A673 (cell line): Measurements from ENCODE around the gene CPB2. TPM values are rescaled to one million over a fixed set of nuclear protein-coding genes. Genes with fewer than 3 reads are reported as not detected.

Source experiments
- BruUV-seq: library from RNA; stranded (reverse); fragments of 400-500 nt; replicated peaks from 2 replicates; lab custom pipeline; 2021; lab: Mats Ljungman, UMichigan
- CTCF ChIA-PET: fragments of 300-600 bp; sonication (Branson Sonifier 250); formaldehyde crosslinking; loops from one replicate; lab custom pipeline; 2022; ENCODE audit warnings: antibody characterized with exemption; lab: Charles Lee
- POLR2A ChIA-PET: fragments of 300-600 bp; sonication (Branson Sonifier 250); formaldehyde crosslinking; loops from one replicate; lab custom pipeline; 2022; ENCODE audit warnings: antibody characterized with exemption; ENCODE audit not compliant: low non-redundant PET; lab: Charles Lee
- DNase-seq: peaks from one replicate; pipeline ENCODE4 v3.0.0-alpha.2; 2015; ENCODE audit warnings: low spot score
- H3K27ac ChIP-seq: fragments of 200-600 bp; sonication (generic); 2 replicates; pipeline ENCODE4 v1.5.1; 2016; ENCODE audit warnings: mixed run types, low read depth, mild to moderate bottlenecking, mixed read lengths, antibody characterized with exemption, low read length; ENCODE audit not compliant: poor library complexity, severe bottlenecking
- H3K27me3 ChIP-seq: fragments of 200-600 bp; sonication (generic); replicated peaks from 2 replicates; pipeline ENCODE4 v1.6.1; 2017; ENCODE audit warnings: mixed run types, low read depth, mild to moderate bottlenecking, mixed read lengths, antibody characterized with exemption, low read length; ENCODE audit not compliant: insufficient read depth, poor library complexity
- H3K36me3 ChIP-seq: fragments of 200-600 bp; sonication (generic); 2 replicates; pipeline ENCODE4 v1.6.1; 2016; ENCODE audit warnings: mixed run types, mild to moderate bottlenecking, mixed read lengths, antibody characterized with exemption, low read length; ENCODE audit not compliant: insufficient read depth, poor library complexity, severe bottlenecking
- H3K4me1 ChIP-seq: fragments of 200-600 bp; sonication (generic); 2 replicates; pipeline ENCODE4 v1.6.1; 2017; ENCODE audit warnings: mixed run types, mild to moderate bottlenecking, mixed read lengths, antibody characterized with exemption, low read length; ENCODE audit not compliant: insufficient read depth, poor library complexity, severe bottlenecking
- H3K4me3 ChIP-seq: fragments of 200-600 bp; sonication (generic); 2 replicates; pipeline ENCODE4 v1.5.1; 2016; ENCODE audit warnings: low read depth, mixed run types, mild to moderate bottlenecking, mixed read lengths, low read length; ENCODE audit not compliant: poor library complexity, severe bottlenecking
- H3K9me3 ChIP-seq: fragments of 200-600 bp; sonication (generic); 2 replicates; pipeline ENCODE4 v1.6.1; 2016; ENCODE audit warnings: mixed run types, low read depth, mild to moderate bottlenecking, mixed read lengths, antibody characterized with exemption, low read length; ENCODE audit not compliant: poor library complexity, severe bottlenecking
- CTCF ChIP-seq: fragments of 300-800, 200-600 bp; sonication (generic); conservative IDR thresholded peaks from 2 replicates; pipeline ENCODE4 v1.5.1; 2017; ENCODE audit warnings: low read depth, mild to moderate bottlenecking, antibody characterized with exemption, low read length, moderate library complexity, mixed read lengths
- EZH2 ChIP-seq: fragments of 200-600 bp; sonication (generic); IDR thresholded peaks from 2 replicates; pipeline ENCODE4 v1.6.1; 2017; ENCODE audit warnings: borderline replicate concordance, low read depth, mild to moderate bottlenecking, mixed read lengths, antibody characterized with exemption, low read length; ENCODE audit not compliant: poor library complexity, severe bottlenecking
- intact Hi-C: fragments of 100-400 bp; cut with micrococcal nuclease; formaldehyde crosslinking; loops from one replicate; pipeline ENCODE4 v1.10.0; 2022; ENCODE audit not compliant: unreplicated experiment
- total RNA-seq: library from RNA; stranded (reverse); gene quantifications from 2 replicates; pipeline ENCODE4 v1.2.3, GENCODE V29; 2021

CPB2 gene
- total RNA-seq, 1 experiment from 2014 or later = 5.5 TPM

- H3K4me3 ChIP-seq = no peak overlapping the region
- H3K9me3 ChIP-seq = no peaks in the 10 kb centered on the region
- no peak for TF ChIP-seq CTCF
- TF ChIP-seq EZH2 = no peak
- peaks cover 5% of the 10 kb centered on the region for H3K36me3 ChIP-seq
- intact Hi-C loops = no loop called here
- ChIA-PET CTCF (no interaction called here), POLR2A (no interaction called here)
- H3K4me1 ChIP-seq = peaks cover 78% of the 10 kb centered on the region
- peak; percentile 74 for DNase-seq
- BruUV-seq = no TSS peak
- H3K27ac ChIP-seq = peak overlapping the region; percentile 99
- no peaks in the 10 kb centered on the region for H3K27me3 ChIP-seq
Measured at GRCh38 chr13:46113596-46113995, 8.8 kb upstream of the CPB2 start.

GRCh38 chr13:46111151-46111550 is 6.3 kb upstream of the CPB2 start:
- Histone ChIP-seq H3K4me3 (no peak overlapping the region), H3K27me3 (no peaks in the 10 kb centered on the region), H3K9me3 (no peaks in the 10 kb centered on the region), H3K4me1 (peaks cover 85% of the 10 kb centered on the region), H3K36me3 (peaks cover 5% of the 10 kb centered on the region), H3K27ac (peak overlapping the region; percentile 99)
- intact Hi-C loops = no loop called here
- ChIA-PET POLR2A (no interaction called here), CTCF (no interaction called here)
- BruUV-seq = no TSS peak
- DNase-seq = no peak
- TF ChIP-seq CTCF (no peak), EZH2 (no peak)

DNA sequence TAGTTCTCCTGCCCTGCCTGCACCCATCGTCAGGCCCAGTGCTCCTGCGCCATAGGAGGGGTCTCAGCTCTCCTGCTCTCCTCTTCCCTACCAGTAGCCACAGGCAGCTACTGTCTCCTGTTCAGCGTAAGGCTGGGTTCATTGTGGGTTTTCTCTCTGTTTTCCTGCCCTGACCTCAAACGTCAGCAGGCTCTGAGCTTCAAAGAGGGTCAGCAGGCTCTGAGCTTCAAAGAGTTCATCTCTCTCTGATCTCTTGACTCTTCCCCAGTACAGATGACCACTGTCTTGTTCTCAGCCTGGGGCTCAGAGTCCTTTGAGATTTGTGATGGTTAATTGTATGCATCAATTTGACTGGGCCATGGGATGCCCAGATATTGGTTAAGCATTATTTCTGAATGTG is 4.6 kb upstream of the CPB2 start:
- H3K4me1 ChIP-seq = peaks cover 68% of the 10 kb centered on the region
- BruUV-seq = no TSS peak
- no peak overlapping the region for H3K4me3 ChIP-seq
- peak overlapping the region; percentile 86 for H3K27ac ChIP-seq
- intact Hi-C loops = no loop called here
- H3K36me3 ChIP-seq = peaks cover 5% of the 10 kb centered on the region
- no peaks in the 10 kb centered on the region for H3K9me3 ChIP-seq
- H3K27me3 ChIP-seq = no peaks in the 10 kb centered on the region
- TF ChIP-seq EZH2 (no peak), CTCF (no peak)
- DNase-seq = no peak
- ChIA-PET POLR2A (no interaction called here), CTCF (no interaction called here)
